IMR-90 (cell line): ENCODE data around the gene METTL24. TPM values are rescaled to one million over a fixed set of nuclear protein-coding genes. Genes with fewer than 3 reads are reported as not detected.

Experiments used
- ATAC-seq: fragments of 200-7000 bp; cut with Tn5 transposase; 2 replicates; pipeline ENCODE4 v1.9.1; 2020; ENCODE audit warnings: low read depth, mild to moderate bottlenecking, moderate library complexity
- BruUV-seq: library from RNA; stranded (reverse); fragments of 400-500 nt; replicated peaks from 2 replicates; lab custom pipeline; 2021; lab: Mats Ljungman, UMichigan
- CTCF ChIA-PET: fragments of 300-600 bp; formaldehyde crosslinking; extraction: SDS; loops from one replicate; lab custom pipeline; 2021; ENCODE audit warnings: antibody characterized with exemption; lab: Yijun Ruan, JAX
- POLR2A ChIA-PET: fragments of 300-600 bp; sonication (Branson Sonifier 250); formaldehyde crosslinking; loops from one replicate; lab custom pipeline; 2022; ENCODE audit warnings: antibody characterized with exemption; ENCODE audit not compliant: unreplicated experiment; lab: Charles Lee
- DNase-seq: peaks from one replicate; pipeline ENCODE4 v3.0.0; 2013
- H2AFZ ChIP-seq: replicated peaks from 2 replicates; pipeline ENCODE3; 2013; ENCODE audit warnings: low read length, mild to moderate bottlenecking; ENCODE audit not compliant: poor library complexity
- H2AK5ac ChIP-seq: 2 replicates; pipeline ENCODE4 v1.6.1; 2013; ENCODE audit warnings: low read depth, low read length, inconsistent platforms
- H2AK9ac ChIP-seq: replicated peaks from 2 replicates; pipeline ENCODE3; 2013; ENCODE audit warnings: mild to moderate bottlenecking, low read depth, low read length, moderate library complexity; ENCODE audit not compliant: poor library complexity
- H2BK120ac ChIP-seq: 2 replicates; pipeline ENCODE4 v1.6.1; 2013; ENCODE audit warnings: low read depth, low read length, inconsistent platforms
- H2BK15ac ChIP-seq: 3 replicates; pipeline ENCODE4 v1.6.1; 2013; ENCODE audit warnings: low read depth, low read length, inconsistent platforms
- H2BK20ac ChIP-seq: 2 replicates; pipeline ENCODE4 v1.6.1; 2013; ENCODE audit warnings: low read depth, mild to moderate bottlenecking, inconsistent platforms, low read length, moderate library complexity
- H2BK5ac ChIP-seq: 2 replicates; pipeline ENCODE4 v1.6.1; 2013; ENCODE audit warnings: mild to moderate bottlenecking, low read depth, low read length, inconsistent platforms; ENCODE audit not compliant: poor library complexity, severe bottlenecking
- H3K14ac ChIP-seq: replicated peaks from 2 replicates; pipeline ENCODE4 v1.6.1; 2013; ENCODE audit warnings: low read depth, low read length, inconsistent platforms
- H3K18ac ChIP-seq: 2 replicates; pipeline ENCODE4 v1.6.1; 2013; ENCODE audit warnings: low read depth, low read length, control low read depth
- H3K23ac ChIP-seq: 2 replicates; pipeline ENCODE4 v1.6.1; 2013; ENCODE audit warnings: low read depth, low read length, inconsistent platforms
- H3K27ac ChIP-seq: 2 replicates; pipeline ENCODE4 v1.5.1; 2013; ENCODE audit warnings: mild to moderate bottlenecking, control low read depth, low read length; ENCODE audit not compliant: insufficient read depth
- H3K27me3 ChIP-seq: 2 replicates; pipeline ENCODE4 v1.6.1; 2013; ENCODE audit warnings: low read length; ENCODE audit not compliant: control insufficient read depth, insufficient read depth
- H3K36me3 ChIP-seq: 2 replicates; pipeline ENCODE4 v1.6.1; 2013; ENCODE audit warnings: low read length, mixed read lengths; ENCODE audit not compliant: control insufficient read depth, insufficient read depth
- H3K4ac ChIP-seq: 2 replicates; pipeline ENCODE4 v1.6.1; 2013; ENCODE audit warnings: low read depth, low read length, inconsistent platforms
- H3K4me1 ChIP-seq: 2 replicates; pipeline ENCODE4 v1.6.1; 2013; ENCODE audit warnings: low read length, mixed read lengths; ENCODE audit not compliant: control insufficient read depth, insufficient read depth
- H3K4me2 ChIP-seq: 2 replicates; pipeline ENCODE4 v1.6.1; 2013; ENCODE audit warnings: low read depth, mild to moderate bottlenecking, control low read depth, low read length, moderate library complexity
- H3K4me3 ChIP-seq: 2 replicates; pipeline ENCODE4 v1.5.1; 2013; ENCODE audit warnings: low read depth, mild to moderate bottlenecking, control low read depth, low read length, moderate library complexity; ENCODE audit not compliant: insufficient read depth
- H3K56ac ChIP-seq: 2 replicates; pipeline ENCODE4 v1.6.1; 2013; ENCODE audit warnings: low read length, inconsistent platforms; ENCODE audit not compliant: insufficient read depth; ENCODE audit errors: extremely low read depth
- H3K79me1 ChIP-seq, 2 experiments: 2 replicates each; pipeline ENCODE4 v1.6.1; 2013; ENCODE audit warnings: low read length in 2 of 2, inconsistent platforms in 1 of 2, low read depth in 1 of 2
- H3K9ac ChIP-seq: 2 replicates; pipeline ENCODE4 v1.6.1; 2013; ENCODE audit warnings: low read depth, low read length, control low read depth
- H3K9me1 ChIP-seq: 2 replicates; pipeline ENCODE4 v1.6.1; 2013; ENCODE audit warnings: low read length, inconsistent platforms; ENCODE audit not compliant: insufficient read depth
- H3K9me3 ChIP-seq: 2 replicates; pipeline ENCODE4 v1.6.1; 2013; ENCODE audit warnings: low read length; ENCODE audit not compliant: control insufficient read depth, insufficient read depth
- H4K20me1 ChIP-seq: 2 replicates; pipeline ENCODE4 v1.6.1; 2013; ENCODE audit warnings: low read length, inconsistent platforms; ENCODE audit not compliant: insufficient read depth
- H4K5ac ChIP-seq: 2 replicates; pipeline ENCODE4 v1.6.1; 2013; ENCODE audit warnings: mild to moderate bottlenecking, low read depth, low read length, control low read depth
- H4K8ac ChIP-seq, 2 experiments: 2 replicates each; pipeline ENCODE4 v1.6.1; 2013; ENCODE audit warnings: low read depth in 2 of 2, low read length in 2 of 2, control low read depth in 1 of 2, inconsistent platforms in 1 of 2
- H4K91ac ChIP-seq: 2 replicates; pipeline ENCODE4 v1.6.1; 2013; ENCODE audit warnings: low read depth, low read length, inconsistent platforms; ENCODE audit not compliant: insufficient read depth
- BHLHE40 ChIP-seq: fragments of 150-350 bp; IDR thresholded peaks from 2 replicates; pipeline ENCODE4 v1.6.1; 2016; ENCODE audit warnings: mild to moderate bottlenecking, low read depth, low read length
- CEBPB ChIP-seq: IDR thresholded peaks from 2 replicates; pipeline ENCODE4 v1.6.1; 2012; ENCODE audit warnings: low read depth, low read length, improper control_type of control experiment
- CHD1 ChIP-seq: IDR thresholded peaks from 2 replicates; pipeline ENCODE4 v1.6.1; 2012; ENCODE audit warnings: low read depth, low read length, improper control_type of control experiment
- CTCF ChIP-seq: conservative IDR thresholded peaks from 2 replicates; pipeline ENCODE4 v1.5.1; 2012; ENCODE audit warnings: mild to moderate bottlenecking, low read depth, low read length, improper control_type of control experiment
- ELK1 ChIP-seq: fragments of 150-350 bp; IDR thresholded peaks from 2 replicates; pipeline ENCODE4 v1.6.1; 2016; ENCODE audit warnings: low read depth, mild to moderate bottlenecking, low read length, moderate library complexity, borderline replicate concordance
- FOS ChIP-seq: fragments of 150-350 bp; IDR thresholded peaks from 2 replicates; pipeline ENCODE4 v1.6.1; 2016; ENCODE audit warnings: low read depth, low read length
- MAFK ChIP-seq: IDR thresholded peaks from 2 replicates; pipeline ENCODE4 v1.6.1; 2012; ENCODE audit warnings: low read depth, low read length, improper control_type of control experiment
- MAZ ChIP-seq: IDR thresholded peaks from 2 replicates; pipeline ENCODE4 v1.6.1; 2012; ENCODE audit warnings: low read depth, mild to moderate bottlenecking, low read length, improper control_type of control experiment, moderate library complexity, borderline replicate concordance
- MXI1 ChIP-seq: IDR thresholded peaks from 2 replicates; pipeline ENCODE4 v1.6.1; 2012; ENCODE audit warnings: low read depth, mild to moderate bottlenecking, low read length, moderate library complexity, borderline replicate concordance
- NFE2L2 ChIP-seq: fragments of 150-350 bp; IDR thresholded peaks from 2 replicates; pipeline ENCODE4 v1.6.1; 2016; ENCODE audit warnings: low read depth, mild to moderate bottlenecking, low read length
- RAD21 ChIP-seq: IDR thresholded peaks from 2 replicates; pipeline ENCODE4 v1.6.1; 2012; ENCODE audit warnings: low read length, improper control_type of control experiment
- RFX5 ChIP-seq: IDR thresholded peaks from 2 replicates; pipeline ENCODE4 v1.8.0; 2012; ENCODE audit warnings: low read depth, mild to moderate bottlenecking, low read length, moderate library complexity
- SMC3 ChIP-seq: fragments of 150-350 bp; IDR thresholded peaks from 2 replicates; pipeline ENCODE4 v1.6.1; 2016; ENCODE audit warnings: low read depth, mild to moderate bottlenecking, antibody characterized with exemption, low read length, moderate library complexity
- WGBS, 2 experiments: methylation state at CpG; one replicate each; pipeline versions ENCODE4 v1.1.5 to v1.1.7; 2013; ENCODE audit warnings: missing lambda C conversion rate in 2 of 2; ENCODE audit not compliant: insufficient read length in 1 of 2; ENCODE audit errors: extremely low coverage in 2 of 2; 5-methylcytosine and 5-hydroxymethylcytosine counted together
- dilution Hi-C: fragments of 300-500 bp; cut with HindIII; formaldehyde crosslinking; loops from one replicate; pipeline ENCODE4 v1.14.3; 2018; ENCODE audit warnings: low sequenced_read_pairs; ENCODE audit not compliant: unreplicated experiment
- in situ Hi-C: fragments of 300-500 bp; cut with MboI; formaldehyde crosslinking; loops from 3 replicates; pipeline ENCODE4 v1.14.3; 2019; ENCODE audit warnings: low sequenced_read_pairs, inconsistent platforms, mixed read lengths
- intact Hi-C: fragments of 100-400 bp; cut with micrococcal nuclease; formaldehyde crosslinking; loops from 2 replicates; pipeline ENCODE4 v1.10.0; 2022
- polyA plus RNA-seq, 3 experiments: library from polyadenylated mRNA; depleted of rRNA; stranded (reverse); fragments of >200 nt; gene quantifications; 2 replicates each; pipeline ENCODE4 v1.2.3, GENCODE V29; 2012; ENCODE audit warnings: low replicate concordance in 1 of 3
- total RNA-seq: library from RNA; depleted of rRNA; stranded (reverse); fragments of >200 nt; gene quantifications from 2 replicates; pipeline ENCODE4 v1.2.3, GENCODE V29; 2012
- TF ChIP-seq, protein P1 (sequence below): fragments of 150-350 bp; IDR thresholded peaks from 2 replicates; pipeline ENCODE4 v1.6.1; 2017; ENCODE audit warnings: mild to moderate bottlenecking, antibody characterized with exemption, low read length, low read depth

The METTL24 gene
- total and polyA plus RNA-seq, 2 of the 4 experiments (the other 2 are of a cell fraction), result not detected

DNA sequence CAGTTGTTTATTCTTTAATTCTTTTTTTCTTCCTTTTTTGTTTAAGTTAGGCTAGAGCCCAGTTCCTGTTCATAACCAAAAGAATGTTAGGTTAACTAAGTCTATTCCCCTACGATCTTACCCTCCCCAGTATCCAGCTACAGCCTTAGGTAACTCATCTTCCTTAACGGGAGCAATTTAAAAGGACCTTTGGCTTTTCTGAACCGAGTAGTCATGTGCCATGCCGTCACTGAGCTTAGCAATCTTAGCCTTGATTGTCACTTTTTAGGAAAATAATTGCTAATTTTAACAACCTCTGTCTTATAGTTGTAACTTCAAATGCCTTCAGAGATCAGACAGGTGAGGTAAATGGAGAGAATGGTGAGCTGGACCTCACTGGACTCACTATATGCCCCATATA lies 6.2 kb downstream of the METTL24 start:
- Histone ChIP-seq H3K79me1 (no peaks in the 10 kb centered on the region), H2BK20ac (no peak overlapping the region), H2BK5ac (no peak overlapping the region), H3K4ac (no peak overlapping the region), H3K4me2 (no peak overlapping the region), H4K20me1 (no peaks in the 10 kb centered on the region), H4K8ac (no peak overlapping the region), H3K23ac (no peak overlapping the region), H2BK120ac (no peak overlapping the region), H2AK5ac (no peak overlapping the region), H3K27ac (no peak overlapping the region), H3K9me1 (no peaks in the 10 kb centered on the region), H4K5ac (no peak overlapping the region), H4K91ac (no peak overlapping the region), H2AFZ (no peak overlapping the region), H3K9ac (no peak overlapping the region), H3K14ac (no peak overlapping the region), H3K36me3 (no peaks in the 10 kb centered on the region), H3K9me3 (no peaks in the 10 kb centered on the region), H3K4me3 (no peak overlapping the region), H2AK9ac (no peak overlapping the region), H3K4me1 (no peaks in the 10 kb centered on the region), H3K18ac (no peak overlapping the region), H2BK15ac (no peak overlapping the region), H3K56ac (no peak overlapping the region), H3K27me3 (peaks cover 15% of the 10 kb centered on the region)
- POLR2A ChIA-PET, result no interaction called here
- DNase-seq (no peak), ATAC-seq (no peak)
- no TSS peak for BruUV-seq
- dilution Hi-C loops, result no loop called here
- 73% methylated on average over 2 of the region's 4 CpGs; no CpG with 5 or more reads in 1 of the 2 experiments for WGBS, 2 experiments
- intact Hi-C loops, result no loop called here
- TF ChIP-seq SMC3, result no peak
- no peak for TF ChIP-seq RAD21
- TF ChIP-seq RFX5, result no peak
- no peak for TF ChIP-seq NFE2L2
- no peak for TF ChIP-seq MAZ
- no peak for TF ChIP-seq BHLHE40
- TF ChIP-seq MAFK, result no peak
- TF ChIP-seq ELK1, result no peak
- no peak for TF ChIP-seq MXI1
- no peak for TF ChIP-seq CHD1
- no peak for TF ChIP-seq CEBPB
- no peak for TF ChIP-seq FOS
- TF ChIP-seq, protein P1, sequence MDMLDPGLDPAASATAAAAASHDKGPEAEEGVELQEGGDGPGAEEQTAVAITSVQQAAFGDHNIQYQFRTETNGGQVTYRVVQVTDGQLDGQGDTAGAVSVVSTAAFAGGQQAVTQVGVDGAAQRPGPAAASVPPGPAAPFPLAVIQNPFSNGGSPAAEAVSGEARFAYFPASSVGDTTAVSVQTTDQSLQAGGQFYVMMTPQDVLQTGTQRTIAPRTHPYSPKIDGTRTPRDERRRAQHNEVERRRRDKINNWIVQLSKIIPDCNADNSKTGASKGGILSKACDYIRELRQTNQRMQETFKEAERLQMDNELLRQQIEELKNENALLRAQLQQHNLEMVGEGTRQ, result no peak
- no peak for TF ChIP-seq CTCF
- CTCF ChIA-PET, result interaction anchor here (0.7 to 1.5 kb wide), 2 partner anchors 10 kb away, joined by 4 to 6 read pairs; no protein-coding TSS in a partner anchor
- in situ Hi-C loops, result no loop called here
